GM10847 (cell line): ENCODE data around the gene UQCRH.

Source experiments
- POLR2A ChIP-seq: IDR thresholded peaks from 2 replicates; pipeline ENCODE4 v1.6.1; 2011; ENCODE audit not compliant: insufficient read length; ENCODE audit errors: extremely low read depth

Gene UQCRH

DNA sequence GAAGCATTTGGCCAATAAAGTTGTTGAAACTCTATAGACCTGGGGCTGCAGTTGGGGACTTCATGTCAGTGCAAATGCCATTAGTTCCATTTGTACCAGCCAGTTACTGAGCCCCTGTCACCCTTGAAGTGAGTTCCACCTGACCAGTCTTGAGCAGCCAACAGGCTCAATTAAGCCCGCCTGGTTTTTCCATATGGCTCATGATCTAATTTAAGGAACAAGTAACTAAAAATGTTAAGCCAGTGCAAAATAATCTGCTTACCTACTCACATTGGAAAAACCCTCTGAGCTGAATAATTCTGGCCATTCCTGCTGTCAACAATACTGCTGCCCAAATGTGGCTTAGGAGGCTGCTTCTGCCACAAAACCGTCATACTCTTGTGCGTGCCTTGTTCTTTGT, 58.7 kb downstream of the UQCRH start:
- no peak for TF ChIP-seq POLR2A

DNA sequence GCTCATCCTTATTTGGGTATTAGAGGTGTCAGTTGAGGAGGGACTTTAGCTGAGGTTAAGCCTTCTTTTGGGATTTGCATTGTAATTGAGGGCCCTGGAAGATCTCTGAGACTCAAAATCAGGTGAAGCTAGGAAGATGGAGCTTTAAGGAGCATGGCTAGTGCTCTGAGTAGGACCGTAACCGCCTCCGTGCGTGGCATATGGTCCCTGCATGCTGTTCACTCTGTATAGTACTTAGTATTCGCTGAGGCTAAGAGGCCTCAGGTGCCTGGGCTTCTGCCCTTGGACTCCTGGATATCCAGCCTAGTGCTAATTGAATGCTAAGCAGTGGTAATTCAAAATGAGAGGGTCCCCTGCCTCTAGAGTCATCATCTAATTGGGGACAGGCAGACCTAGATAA, 59.6 kb downstream of the UQCRH start:
- no peak for TF ChIP-seq POLR2A

DNA sequence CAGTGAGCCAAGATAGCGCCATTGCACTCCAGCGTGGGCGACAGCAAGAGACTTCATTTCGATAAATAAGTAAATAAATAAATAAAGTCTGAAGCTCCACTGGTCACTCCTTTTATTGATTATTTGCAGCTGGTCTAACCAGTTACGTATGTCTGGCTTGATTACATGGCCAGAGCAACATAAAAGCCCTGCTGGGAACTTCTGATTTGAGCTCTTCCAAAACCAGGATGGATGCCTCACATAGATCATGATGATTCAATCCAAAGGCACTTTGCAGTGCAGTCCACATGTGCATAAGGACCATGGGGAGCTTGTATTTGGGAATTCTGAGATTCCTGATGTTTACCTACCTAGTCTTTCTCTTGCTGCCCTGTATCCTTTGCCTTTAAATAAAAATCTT, 61.1 kb downstream of the UQCRH start:
- TF ChIP-seq POLR2A, result no peak
